Coronary artery (tissue), 2 donors: ENCODE results near the gene OSBPL1A.

Experiments used
- DNase-seq: peaks from one replicate; pipeline ENCODE4 v3.0.0-alpha.2; 2017; ENCODE audit warnings: low spot score
- H3K27ac ChIP-seq, 2 donors: fragments of 200-600 bp; sonication (generic); one replicate each; pipeline ENCODE4 v1.5.1; 2016 to 2019
- H3K4me3 ChIP-seq: fragments of 200-600 bp; sonication (generic); 2 replicates; pipeline ENCODE4 v1.5.1; 2016; ENCODE audit warnings: mild to moderate bottlenecking, moderate library complexity
- CTCF ChIP-seq: fragments of 200-600 bp; sonication (generic); IDR thresholded peaks from one replicate; pipeline ENCODE4 v1.5.1; 2019; ENCODE audit warnings: antibody characterized with exemption

The OSBPL1A gene

GRCh38 chr18:24244698-24245097 lies 152.9 kb downstream of the OSBPL1A start:
- no peak for DNase-seq
- Histone ChIP-seq H3K4me3 (no peak overlapping the region), H3K27ac (no peak overlapping the region)
- no peak for TF ChIP-seq CTCF

GRCh38 chr18:24243677-24244076 lies 153.9 kb downstream of the OSBPL1A start:
- Histone ChIP-seq H3K4me3 (no peak overlapping the region), H3K27ac (no peak overlapping the region)
- no peak for DNase-seq
- no peak for TF ChIP-seq CTCF

GRCh38 chr18:24239341-24239740 lies 158.3 kb downstream of the OSBPL1A start:
- no peak for DNase-seq
- no peak overlapping the region for H3K27ac ChIP-seq
- no peak for TF ChIP-seq CTCF
- no peak overlapping the region for H3K4me3 ChIP-seq

GRCh38 chr18:24238387-24238786 lies 159.2 kb downstream of the OSBPL1A start:
- TF ChIP-seq CTCF, result no peak
- Histone ChIP-seq H3K27ac (no peak overlapping the region), H3K4me3 (no peak overlapping the region)
- no peak for DNase-seq

- Histone ChIP-seq H3K4me3 (no peak overlapping the region), H3K27ac (no peak overlapping the region)
- TF ChIP-seq CTCF, result no peak
- no peak for DNase-seq
These were observed 162.7 kb downstream of the OSBPL1A start for GRCh38 chr18:24234850-24235418.

- Histone ChIP-seq H3K27ac (no peak overlapping the region), H3K4me3 (no peak overlapping the region)
- DNase-seq, result no peak
- no peak for TF ChIP-seq CTCF
These were observed 163.3 kb downstream of the OSBPL1A start for GRCh38 chr18:24234330-24234729.

GRCh38 chr18:24232800-24233199 lies 164.8 kb downstream of the OSBPL1A start:
- no peak for TF ChIP-seq CTCF
- no peak for DNase-seq
- H3K4me3 ChIP-seq, result no peak overlapping the region
- peak overlapping the region in 1 of 2 donors; percentile 45 for H3K27ac ChIP-seq
